Heart right ventricle (tissue), 16 donors: ENCODE results near the gene RNF182. TPM values are rescaled to one million over a fixed set of nuclear protein-coding genes. Genes with fewer than 3 reads are reported as not detected.
"Not testable (repeated sequence)": the region's sequence is repeated elsewhere in the genome, so short reads cannot be mapped to it uniquely, and the experiment has no call there.

ENCODE experiments used
- ATAC-seq, 8 donors: fragments of 200-7000 bp; cut with Tn5 transposase; one replicate each; pipeline ENCODE4 v1.9.1; 2020; ENCODE audit warnings: mild to moderate bottlenecking in 8 of 8, moderate library complexity in 8 of 8, moderate number of reproducible peaks in 1 of 8
- DNase-seq, 2 donors: peaks; one replicate each; pipeline ENCODE4 v3.0.0-alpha.2; 2020
- H3K27ac ChIP-seq, 10 donors: fragments of 200-600 bp; sonication (generic) in 2 of 10; one replicate each; pipeline versions ENCODE4 v1.5.0 to v1.8.0; 2020 to 2022; ENCODE audit warnings: mild to moderate bottlenecking in 3 of 10
- H3K27me3 ChIP-seq, 7 donors: fragments of 200-600 bp; one replicate each; pipeline ENCODE4 v1.8.0; 2021 to 2022; ENCODE audit warnings: mild to moderate bottlenecking in 2 of 7
- H3K36me3 ChIP-seq, 9 donors: fragments of 200-600 bp; sonication (generic) in 1 of 9; one replicate each; pipeline versions ENCODE4 v1.5.0 to v1.8.0; 2020 to 2022; ENCODE audit warnings: mild to moderate bottlenecking in 2 of 9
- H3K4me1 ChIP-seq, 9 donors: fragments of 200-600 bp; sonication (generic) in 1 of 9; one replicate each; pipeline versions ENCODE4 v1.5.0 to v1.8.0; 2020 to 2022; ENCODE audit warnings: mild to moderate bottlenecking in 4 of 9
- H3K4me3 ChIP-seq, 10 donors: fragments of 200-600 bp; sonication (generic) in 2 of 10; one replicate each; pipeline versions ENCODE4 v1.5.0 to v1.8.0; 2020 to 2022; ENCODE audit warnings: mild to moderate bottlenecking in 7 of 10, moderate library complexity in 2 of 10
- H3K9me3 ChIP-seq, 11 donors: fragments of 200-600 bp in 10 of 11; sonication (generic) in 2 of 11; one replicate each; pipeline versions ENCODE4 v1.5.0 to v1.8.0; 2013 to 2022; ENCODE audit warnings: mild to moderate bottlenecking in 2 of 11, control low read depth in 1 of 11, moderate library complexity in 1 of 11
- WGBS, 2 donors: extraction: QIAGEN DNeasy Blood & Tissue Kit; methylation state at CpG; one replicate each; pipeline ENCODE4 v1.1.7; 2013; ENCODE audit warnings: inconsistent platforms in 1 of 2; 5-methylcytosine and 5-hydroxymethylcytosine counted together
- intact Hi-C, 10 donors: fragments of 100-400 bp; cut with DNase I; formaldehyde crosslinking; loops; one replicate each; pipeline versions ENCODE4 v1.11.1 to v1.14.2; 2022
- polyA plus RNA-seq, 2 donors: library from polyadenylated mRNA; stranded (reverse); fragments of 200-250 nt; gene quantifications; one replicate each; pipeline ENCODE4 v1.2.3, GENCODE V29; 2013
- total RNA-seq, 10 donors: library from RNA; stranded (reverse); fragmentation: NEBNext Ultra II Directional in 3 of 10; extraction: Animal tissue kit (Norgen Biotek cat#: 25700) in 3 of 10; gene quantifications; one replicate each; pipeline versions ENCODE4 v1.2.1 to v1.2.4, GENCODE V29; 2021 to 2023
- TF ChIP-seq, protein P1 (sequence below), 9 donors: fragments of 200-600 bp; sonication (generic) in 2 of 9; IDR thresholded peaks; one replicate each; pipeline versions ENCODE4 v1.5.0 to v1.8.0; 2021 to 2022; ENCODE audit warnings: antibody characterized with exemption in 9 of 9, mild to moderate bottlenecking in 5 of 9, moderate library complexity in 1 of 9
- donor health status: Arrhythmogenic right ventricular cardiomyopathy.
- donor health status: ischemic (EF 13 %, LVEDD 7.1; RV severe dilation, severe dysfunction).
- donor health status: healthy with polysubstance abuse.
- donor health status: DM: no; HTN: yes; CAD: no.
- donor health status: DM: no; HTN: no; CAD: no.
- donor health status: ischemic (EF 25% LVEDD 6.9; RV normal size, moderate dysfunction).
- donor health status: ischemic (EF 25% LVEDD 5.7; RV mildly dilated, moderate dysfunction).
- donor health status: healthy.
- donor health status: DM: yes; HTN: yes; CAD: no.
- donor health status: Ischemic cardiomyopathy.
- donor health status: ischemic (EF 35%, LVEDD 5.7; RV mildly dilated, moderate dysfunction).
- donor health status: nonischemic (EF 11% LVEDD 7.7; RV severe dilation, severe dysfunction).
- donor health status: DM: yes; HTN: yes; CAD: no.
- donor health status: PGD.
- donor health status: ischemic (EF 29% LVEDD 5.4; RV normal size, mild dysfunction).
- donor health status: nonischemic (EF 23%, LVEDD 6.1; RV moderate dilation, normal function).

Gene RNF182
- total and polyA plus RNA-seq, 12 donors: 0.06 to 0.07 TPM; not detected in 10

- ATAC-seq (no peak), DNase-seq (no peak)
- TF ChIP-seq, protein P1, sequence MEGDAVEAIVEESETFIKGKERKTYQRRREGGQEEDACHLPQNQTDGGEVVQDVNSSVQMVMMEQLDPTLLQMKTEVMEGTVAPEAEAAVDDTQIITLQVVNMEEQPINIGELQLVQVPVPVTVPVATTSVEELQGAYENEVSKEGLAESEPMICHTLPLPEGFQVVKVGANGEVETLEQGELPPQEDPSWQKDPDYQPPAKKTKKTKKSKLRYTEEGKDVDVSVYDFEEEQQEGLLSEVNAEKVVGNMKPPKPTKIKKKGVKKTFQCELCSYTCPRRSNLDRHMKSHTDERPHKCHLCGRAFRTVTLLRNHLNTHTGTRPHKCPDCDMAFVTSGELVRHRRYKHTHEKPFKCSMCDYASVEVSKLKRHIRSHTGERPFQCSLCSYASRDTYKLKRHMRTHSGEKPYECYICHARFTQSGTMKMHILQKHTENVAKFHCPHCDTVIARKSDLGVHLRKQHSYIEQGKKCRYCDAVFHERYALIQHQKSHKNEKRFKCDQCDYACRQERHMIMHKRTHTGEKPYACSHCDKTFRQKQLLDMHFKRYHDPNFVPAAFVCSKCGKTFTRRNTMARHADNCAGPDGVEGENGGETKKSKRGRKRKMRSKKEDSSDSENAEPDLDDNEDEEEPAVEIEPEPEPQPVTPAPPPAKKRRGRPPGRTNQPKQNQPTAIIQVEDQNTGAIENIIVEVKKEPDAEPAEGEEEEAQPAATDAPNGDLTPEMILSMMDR (IDR thresholded peaks at IDR 0.05): no peak
- peaks cover 0 to 8% (median 0%) of the 10 kb centered on the region in 11 donors for H3K9me3 ChIP-seq
- 66 to 69% methylated on average over 5 of the region's 5 CpGs for WGBS, 2 donors
- intact Hi-C loops: no loop called here
- no peak overlapping the region for H3K4me3 ChIP-seq
- H3K4me1 ChIP-seq: no peaks in the 10 kb centered on the region
- peaks cover 0 to 11% (median 0%) of the 10 kb centered on the region in 7 donors for H3K27me3 ChIP-seq
- H3K27ac ChIP-seq: no peak overlapping the region
- no peaks in the 10 kb centered on the region for H3K36me3 ChIP-seq
Measured at GRCh38 chr6:14016935-14017625, 92.3 kb downstream of the RNF182 start.

- peaks cover 0 to 11% (median 0%) of the 10 kb centered on the region in 7 donors for H3K27me3 ChIP-seq
- DNase-seq (no peak), ATAC-seq (no peak)
- no peaks in the 10 kb centered on the region for H3K4me1 ChIP-seq
- no peak overlapping the region for H3K27ac ChIP-seq
- 91 to 92% methylated on average over 46 of the region's 46 CpGs for WGBS, 2 donors
- intact Hi-C loops: no loop called here
- peaks cover 0 to under 1% (median 0%) of the 10 kb centered on the region in 11 donors for H3K9me3 ChIP-seq
- TF ChIP-seq, protein P1 (IDR thresholded peaks at IDR 0.05): no peak
- no peaks in the 10 kb centered on the region for H3K36me3 ChIP-seq
- H3K4me3 ChIP-seq: no peak overlapping the region
Measured at GRCh38 chr6:14017626-14018475, 93.1 kb downstream of the RNF182 start.

DNA sequence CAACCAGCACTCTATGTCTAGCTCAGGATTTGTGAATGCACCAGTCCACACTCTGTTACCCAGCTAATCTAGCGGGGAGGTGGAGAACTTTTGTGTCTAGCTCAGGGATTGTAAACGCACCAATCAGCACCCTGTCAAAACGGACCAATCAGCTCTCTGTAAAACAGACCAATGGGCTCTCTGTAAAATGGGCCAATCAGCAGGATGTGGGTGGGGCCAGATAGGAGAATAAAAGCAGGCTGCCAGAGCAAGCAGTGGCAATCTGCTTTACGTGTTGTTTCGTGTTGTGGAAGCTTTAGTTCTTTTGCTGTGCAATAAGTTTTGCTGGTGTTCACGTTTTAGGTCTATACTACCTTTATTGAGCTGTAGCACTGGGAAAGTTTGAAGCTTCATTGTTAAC lies 93.8 kb downstream of the RNF182 start:
- H3K27ac ChIP-seq, intact Hi-C loops, DNase-seq, H3K9me3 ChIP-seq, H3K4me1 ChIP-seq, H3K4me3 ChIP-seq, ATAC-seq, H3K36me3 ChIP-seq: not testable (repeated sequence)
- peaks cover 0 to 11% (median 0%) of the 10 kb centered on the region in 7 donors for H3K27me3 ChIP-seq
- 79 to 90% methylated on average over 6 of the region's 6 CpGs for WGBS, 2 donors

GRCh38 chr6:14020551-14020950 lies 95.8 kb downstream of the RNF182 start:
- WGBS, 2 donors: 98 to 100% methylated on average over 2 of the region's 2 CpGs
- TF ChIP-seq, protein P1 (IDR thresholded peaks at IDR 0.05): no peak
- intact Hi-C loops: no loop called here

More at GRCh38 chr6:14020551-14020950, 95.8 kb downstream of the RNF182 start:
- Histone ChIP-seq H3K36me3 (no peaks in the 10 kb centered on the region), H3K4me1 (peaks cover 0 to 8% (median 0%) of the 10 kb centered on the region in 9 donors), H3K9me3 (no peaks in the 10 kb centered on the region), H3K27me3 (peaks cover 0 to 2% (median 0%) of the 10 kb centered on the region in 7 donors), H3K4me3 (no peak overlapping the region), H3K27ac (no peak overlapping the region)
- no peak for DNase-seq
- no peak for ATAC-seq
